ENCODE results near the gene BOD1.

DNA sequence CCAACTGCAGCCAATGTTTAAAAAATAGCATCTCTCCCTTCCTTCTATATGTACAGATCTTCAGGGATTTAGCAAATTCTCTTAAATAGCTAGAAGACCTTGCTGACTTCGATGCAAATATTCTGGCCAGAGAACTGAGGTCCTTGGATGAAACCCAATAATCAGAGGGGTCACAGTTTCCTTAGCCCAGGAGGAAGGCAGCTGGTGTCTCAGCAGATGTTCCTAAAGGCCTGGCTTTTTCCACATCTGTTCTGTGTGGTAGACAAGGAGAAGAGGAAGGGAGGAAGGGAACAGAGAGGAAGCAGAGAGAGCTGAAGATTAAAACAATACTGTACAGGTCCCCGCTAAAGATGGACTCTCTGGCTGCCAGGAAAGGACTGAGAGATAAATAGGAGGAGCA is 33.1 kb downstream of the BOD1 start:
- TF ChIP-seq, protein P1, sequence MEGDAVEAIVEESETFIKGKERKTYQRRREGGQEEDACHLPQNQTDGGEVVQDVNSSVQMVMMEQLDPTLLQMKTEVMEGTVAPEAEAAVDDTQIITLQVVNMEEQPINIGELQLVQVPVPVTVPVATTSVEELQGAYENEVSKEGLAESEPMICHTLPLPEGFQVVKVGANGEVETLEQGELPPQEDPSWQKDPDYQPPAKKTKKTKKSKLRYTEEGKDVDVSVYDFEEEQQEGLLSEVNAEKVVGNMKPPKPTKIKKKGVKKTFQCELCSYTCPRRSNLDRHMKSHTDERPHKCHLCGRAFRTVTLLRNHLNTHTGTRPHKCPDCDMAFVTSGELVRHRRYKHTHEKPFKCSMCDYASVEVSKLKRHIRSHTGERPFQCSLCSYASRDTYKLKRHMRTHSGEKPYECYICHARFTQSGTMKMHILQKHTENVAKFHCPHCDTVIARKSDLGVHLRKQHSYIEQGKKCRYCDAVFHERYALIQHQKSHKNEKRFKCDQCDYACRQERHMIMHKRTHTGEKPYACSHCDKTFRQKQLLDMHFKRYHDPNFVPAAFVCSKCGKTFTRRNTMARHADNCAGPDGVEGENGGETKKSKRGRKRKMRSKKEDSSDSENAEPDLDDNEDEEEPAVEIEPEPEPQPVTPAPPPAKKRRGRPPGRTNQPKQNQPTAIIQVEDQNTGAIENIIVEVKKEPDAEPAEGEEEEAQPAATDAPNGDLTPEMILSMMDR (IDR thresholded peaks at IDR 0.05; ENCODE audit: low read depth, low read length, poor library complexity, severe bottlenecking), result no peak
- no peak for TF ChIP-seq EZH2phosphoT487 (IDR thresholded peaks at IDR 0.05; ENCODE audit: borderline replicate concordance, low read length)
